Hepatocyte (in vitro differentiated cells): Measurements from ENCODE around the gene ADAMTS14.

Experiments used
- EZH2 ChIP-seq: fragments of 200-600 bp; sonication (generic); IDR thresholded peaks from 2 replicates; pipeline ENCODE4 v1.6.1; 2016; ENCODE audit warnings: antibody characterized with exemption, mild to moderate bottlenecking, borderline replicate concordance
- TF ChIP-seq, protein P1 (sequence below): fragments of 200-600 bp; sonication (generic); IDR thresholded peaks from 2 replicates; pipeline ENCODE4 v1.5.1; 2016; ENCODE audit warnings: antibody characterized with exemption, mild to moderate bottlenecking; ENCODE audit not compliant: poor library complexity

DNA sequence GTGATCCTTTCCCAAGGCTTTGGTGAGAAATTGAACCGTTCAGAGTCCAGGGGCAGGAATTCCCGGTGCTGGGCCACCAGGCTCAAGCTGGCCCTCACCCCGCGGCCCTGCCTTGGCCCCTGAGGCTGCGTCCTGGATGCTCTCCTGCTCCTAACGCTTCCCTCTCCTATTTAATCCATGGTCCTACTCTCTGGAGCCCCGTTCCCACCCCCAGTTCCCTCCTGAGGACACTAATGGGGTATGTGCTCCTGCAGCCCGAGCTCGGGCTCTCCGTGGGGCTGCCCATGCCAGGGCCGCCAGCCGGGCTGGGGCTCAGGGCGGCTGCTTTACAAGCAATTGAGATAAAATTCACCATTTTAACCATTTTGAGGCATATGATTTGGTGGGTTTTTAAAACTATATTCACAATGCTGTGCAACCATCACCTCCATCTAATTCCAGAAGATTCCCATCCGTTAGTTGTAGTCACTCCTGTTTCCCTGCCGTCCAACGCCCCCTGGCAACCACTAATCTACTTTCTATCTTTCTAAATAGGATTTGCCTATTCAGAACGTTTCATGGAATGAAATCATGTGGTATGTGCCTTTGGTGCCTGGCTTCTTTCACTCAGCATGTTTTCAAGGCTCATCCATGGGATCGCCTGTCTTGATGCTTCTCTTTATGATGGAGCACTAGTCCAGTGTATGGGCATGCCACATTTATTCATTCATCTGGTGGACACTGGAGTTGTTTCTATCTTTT is 33.0 kb downstream of the ADAMTS14 start:
- TF ChIP-seq, protein P1, sequence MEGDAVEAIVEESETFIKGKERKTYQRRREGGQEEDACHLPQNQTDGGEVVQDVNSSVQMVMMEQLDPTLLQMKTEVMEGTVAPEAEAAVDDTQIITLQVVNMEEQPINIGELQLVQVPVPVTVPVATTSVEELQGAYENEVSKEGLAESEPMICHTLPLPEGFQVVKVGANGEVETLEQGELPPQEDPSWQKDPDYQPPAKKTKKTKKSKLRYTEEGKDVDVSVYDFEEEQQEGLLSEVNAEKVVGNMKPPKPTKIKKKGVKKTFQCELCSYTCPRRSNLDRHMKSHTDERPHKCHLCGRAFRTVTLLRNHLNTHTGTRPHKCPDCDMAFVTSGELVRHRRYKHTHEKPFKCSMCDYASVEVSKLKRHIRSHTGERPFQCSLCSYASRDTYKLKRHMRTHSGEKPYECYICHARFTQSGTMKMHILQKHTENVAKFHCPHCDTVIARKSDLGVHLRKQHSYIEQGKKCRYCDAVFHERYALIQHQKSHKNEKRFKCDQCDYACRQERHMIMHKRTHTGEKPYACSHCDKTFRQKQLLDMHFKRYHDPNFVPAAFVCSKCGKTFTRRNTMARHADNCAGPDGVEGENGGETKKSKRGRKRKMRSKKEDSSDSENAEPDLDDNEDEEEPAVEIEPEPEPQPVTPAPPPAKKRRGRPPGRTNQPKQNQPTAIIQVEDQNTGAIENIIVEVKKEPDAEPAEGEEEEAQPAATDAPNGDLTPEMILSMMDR: no peak
- no peak for TF ChIP-seq EZH2
